HG02642 (cell line): ENCODE data around the gene IDH2.
"Not testable (repeated sequence)": the region's sequence is repeated elsewhere in the genome, so short reads cannot be mapped to it uniquely, and the experiment has no call there.

Experiments used
- ATAC-seq: cut with Tn5 transposase; IDR thresholded peaks from one replicate; pipeline ENCODE4 v1.9.1; 2021; ENCODE audit warnings: mild to moderate bottlenecking; ENCODE audit not compliant: unreplicated experiment, poor library complexity

Gene IDH2

DNA sequence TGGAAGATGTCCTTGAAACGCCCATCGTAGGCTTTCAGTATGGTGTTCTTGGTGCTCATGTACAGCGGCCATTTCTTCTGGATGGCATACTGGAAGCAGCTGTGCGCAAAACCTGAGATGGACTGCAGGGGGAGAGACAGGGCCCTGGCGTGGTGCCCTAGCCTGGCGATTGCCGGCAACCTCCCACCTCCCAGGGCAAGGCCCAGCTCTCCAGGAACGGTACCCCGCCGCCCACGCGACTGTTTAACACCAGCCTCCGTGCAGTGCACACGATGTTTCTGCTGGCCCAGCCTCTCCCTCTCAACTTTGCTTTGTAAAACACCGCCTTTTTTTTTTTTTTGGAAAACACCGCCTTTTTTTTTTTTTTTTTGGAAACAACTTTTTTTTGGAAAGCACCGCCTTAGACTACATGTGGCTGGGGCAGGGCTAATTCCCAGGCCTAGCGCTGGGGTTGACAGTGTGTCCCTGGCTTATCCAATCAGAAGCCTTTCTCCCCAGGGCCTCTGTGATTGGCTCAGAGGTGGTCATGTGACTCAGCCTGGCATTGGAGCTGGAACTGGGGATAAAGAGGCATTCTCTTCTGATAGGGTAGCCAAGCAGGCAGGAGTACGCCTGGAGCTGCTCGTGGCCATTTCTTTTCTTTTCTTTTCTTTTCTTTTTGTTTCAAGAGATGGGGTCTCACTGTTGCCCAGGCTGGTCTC is 14.7 kb downstream of the IDH2 start:
- ATAC-seq, result no peak

DNA sequence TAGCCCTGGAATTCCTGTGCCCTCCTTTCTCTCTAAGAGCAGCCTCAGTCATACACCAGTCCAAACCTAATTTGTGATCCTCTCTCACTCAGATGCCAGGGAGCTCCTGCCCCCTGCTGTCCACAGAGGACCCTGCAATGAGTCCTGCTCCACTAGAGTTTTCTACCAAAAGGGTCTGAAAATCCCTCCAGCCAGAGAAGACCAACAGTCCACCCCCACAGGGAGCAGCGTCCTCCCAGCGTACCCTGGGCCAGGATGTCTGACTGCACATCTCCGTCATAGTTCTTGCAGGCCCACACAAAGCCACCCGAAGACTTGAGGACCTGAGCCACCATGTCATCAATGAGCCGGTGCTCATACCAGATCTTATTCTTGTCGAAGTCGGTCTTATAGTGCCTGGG is 15.4 kb downstream of the IDH2 start:
- no peak for ATAC-seq

DNA sequence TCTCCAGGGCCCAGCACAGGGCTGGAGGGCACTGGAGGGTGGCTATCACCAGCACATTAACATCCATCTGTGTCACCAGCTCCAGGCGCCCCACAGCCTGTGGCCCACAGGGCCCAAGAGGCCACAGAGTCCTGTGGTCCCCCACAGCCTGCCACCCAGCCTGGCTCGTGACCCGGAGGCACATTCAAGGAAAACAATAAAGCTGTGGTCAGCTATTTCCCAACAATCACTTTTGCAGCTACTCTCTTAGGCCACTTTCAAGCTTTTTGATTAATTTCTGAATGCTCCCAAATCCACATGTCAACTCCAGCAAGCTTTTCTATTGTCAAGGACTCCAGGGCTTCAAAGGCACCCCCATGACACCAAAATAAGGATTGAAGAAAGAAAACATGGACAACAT is 16.7 kb downstream of the IDH2 start:
- ATAC-seq, result no peak

DNA sequence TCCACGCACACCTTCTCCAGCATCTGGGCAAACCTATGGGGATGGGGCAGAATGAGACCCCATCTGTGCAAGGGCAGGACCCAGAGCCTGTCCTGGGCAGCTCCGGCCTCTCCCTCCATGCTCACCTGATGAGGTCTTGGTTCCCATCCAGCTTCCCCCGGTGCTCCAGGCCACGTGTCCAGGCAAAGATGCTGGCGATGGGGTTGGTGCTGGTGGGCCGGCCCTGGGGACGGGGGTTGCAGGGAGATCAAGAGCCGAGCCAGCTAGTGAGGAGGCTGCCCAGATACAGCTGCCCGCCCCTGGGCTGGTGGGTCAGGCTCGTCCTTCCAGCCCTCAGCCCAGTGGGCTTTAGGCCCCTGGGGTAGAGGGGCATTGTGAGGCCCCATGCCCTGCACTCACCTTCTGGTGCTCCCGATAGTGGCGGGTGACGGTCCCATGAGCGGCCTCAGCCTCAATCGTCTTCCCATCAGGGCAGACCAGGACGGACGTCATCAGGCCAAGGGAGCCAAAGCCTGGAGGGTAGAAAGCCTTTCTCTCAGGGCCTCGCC is 17.3 kb downstream of the IDH2 start:
- no peak for ATAC-seq

DNA sequence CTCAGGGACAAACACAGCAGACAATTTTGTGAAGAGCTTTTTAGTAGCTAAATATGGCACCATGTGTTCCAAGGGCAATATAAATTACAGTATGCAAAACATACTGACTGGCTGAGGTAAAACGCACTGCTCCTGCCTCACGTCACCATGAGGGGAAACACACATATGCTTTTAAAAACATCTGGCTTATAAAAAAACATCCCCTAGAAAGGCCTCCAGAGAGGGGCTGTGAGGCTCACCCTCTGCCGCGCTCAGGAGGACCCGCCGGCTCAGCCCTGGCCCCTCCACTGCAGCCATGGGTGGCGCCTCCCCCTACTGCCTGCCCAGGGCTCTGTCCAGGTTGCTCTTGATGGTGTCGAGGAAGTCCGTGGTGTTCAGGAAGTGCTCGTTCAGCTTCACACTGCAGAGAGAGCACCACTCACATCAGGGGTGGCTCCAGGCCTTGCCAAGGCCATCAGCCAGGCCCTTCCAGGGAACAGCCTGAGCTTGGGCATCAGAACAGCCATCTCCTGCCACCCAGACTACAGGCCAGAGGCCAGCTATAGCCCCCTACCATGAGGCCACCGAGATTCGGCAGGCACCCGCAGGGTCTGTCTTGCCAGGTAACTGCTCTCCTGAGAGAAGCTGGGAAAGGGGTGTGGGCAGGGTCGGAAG is 18.2 kb downstream of the IDH2 start:
- ATAC-seq, result no peak

DNA sequence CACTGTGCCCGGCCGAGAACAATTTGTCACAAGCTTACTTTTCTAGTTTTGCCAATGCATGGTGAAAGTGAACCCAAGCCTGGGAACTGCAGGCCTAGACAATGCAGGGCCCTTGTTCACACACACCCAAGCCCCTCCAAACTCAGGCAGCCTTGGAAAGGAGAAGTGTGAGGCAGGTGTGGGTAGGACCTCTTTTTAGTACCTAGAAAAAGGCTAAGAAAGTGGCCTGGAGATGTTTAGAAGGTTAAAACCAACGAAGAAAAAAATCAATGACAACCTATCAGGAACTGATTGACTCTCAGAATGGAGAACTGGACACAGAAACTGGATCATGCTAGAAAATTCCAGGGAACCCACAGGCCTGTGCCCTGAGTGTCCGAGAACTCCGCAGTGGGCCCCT is 18.8 kb downstream of the IDH2 start:
- no peak for ATAC-seq

DNA sequence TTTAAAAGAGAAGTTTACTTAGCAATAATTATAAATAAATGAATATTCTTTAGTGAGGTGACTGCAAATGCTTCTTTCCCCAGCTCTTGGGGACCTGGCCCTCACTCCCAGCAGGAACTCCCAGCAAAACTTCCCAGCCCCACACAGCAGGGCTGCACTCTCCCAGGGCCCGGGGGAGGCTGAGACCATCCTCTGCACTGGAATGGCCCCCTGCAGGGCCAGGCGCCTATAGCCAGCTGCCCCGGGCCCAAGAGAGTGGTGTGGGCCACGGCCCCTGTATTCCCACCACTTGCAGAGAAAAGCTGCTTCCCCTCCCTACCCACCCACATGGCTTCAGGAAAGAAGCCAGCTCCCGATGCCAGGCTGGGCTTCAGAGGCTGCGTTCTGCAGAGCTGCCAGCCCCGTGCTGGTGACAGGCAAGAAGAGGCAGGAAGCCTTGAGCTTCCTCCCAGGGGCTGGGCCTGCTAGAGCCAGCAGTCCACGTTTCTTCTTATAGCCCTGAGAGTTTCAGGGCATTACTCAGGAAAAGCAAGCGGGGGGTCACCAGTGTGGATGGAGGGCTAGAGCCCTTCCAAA is 20.0 kb downstream of the IDH2 start:
- ATAC-seq, result no peak

DNA sequence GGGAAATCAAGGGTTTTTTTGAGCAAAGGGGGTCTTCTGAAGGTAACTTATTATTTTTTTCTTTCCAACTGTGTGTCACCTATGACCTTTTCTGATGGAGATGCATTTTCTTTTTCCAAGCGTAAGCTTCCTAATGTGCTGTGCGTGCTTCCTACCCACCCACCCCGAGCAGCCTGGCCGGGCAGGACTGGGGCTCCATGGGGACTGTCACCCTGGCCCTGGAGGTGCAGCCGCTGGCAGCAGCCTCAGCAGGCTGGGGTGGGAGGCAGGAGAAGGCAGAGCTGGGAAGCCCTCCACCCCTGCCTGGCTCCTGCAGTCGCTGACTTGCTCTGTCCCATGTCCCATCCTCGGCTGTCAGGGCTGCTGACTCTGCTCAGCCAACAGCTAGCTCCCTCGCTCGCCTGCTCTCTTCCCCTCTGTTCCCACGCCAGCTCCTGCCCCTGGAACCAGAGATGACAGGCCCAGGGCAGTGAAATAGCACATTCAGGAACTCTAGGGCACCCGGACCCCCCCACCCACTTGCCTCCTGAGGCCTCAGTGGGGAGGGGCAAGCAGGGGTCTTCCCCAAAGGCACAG is 21.4 kb downstream of the IDH2 start:
- ATAC-seq, result no peak

DNA sequence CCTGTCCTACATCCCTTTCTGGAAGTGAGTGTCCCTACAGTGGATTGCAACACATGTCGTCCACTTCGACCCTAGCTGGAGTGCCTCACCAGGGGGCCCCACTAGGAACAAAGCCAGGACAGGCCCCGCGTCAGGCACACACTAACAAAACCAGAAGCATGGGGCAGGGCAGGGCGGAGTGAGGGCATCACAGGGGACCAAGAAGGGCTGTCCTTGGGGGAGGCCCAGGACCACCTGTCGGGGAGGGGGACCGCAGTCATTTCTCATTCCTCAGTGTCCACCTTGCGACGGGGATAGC is 21.9 kb downstream of the IDH2 start:
- ATAC-seq, result no peak

DNA sequence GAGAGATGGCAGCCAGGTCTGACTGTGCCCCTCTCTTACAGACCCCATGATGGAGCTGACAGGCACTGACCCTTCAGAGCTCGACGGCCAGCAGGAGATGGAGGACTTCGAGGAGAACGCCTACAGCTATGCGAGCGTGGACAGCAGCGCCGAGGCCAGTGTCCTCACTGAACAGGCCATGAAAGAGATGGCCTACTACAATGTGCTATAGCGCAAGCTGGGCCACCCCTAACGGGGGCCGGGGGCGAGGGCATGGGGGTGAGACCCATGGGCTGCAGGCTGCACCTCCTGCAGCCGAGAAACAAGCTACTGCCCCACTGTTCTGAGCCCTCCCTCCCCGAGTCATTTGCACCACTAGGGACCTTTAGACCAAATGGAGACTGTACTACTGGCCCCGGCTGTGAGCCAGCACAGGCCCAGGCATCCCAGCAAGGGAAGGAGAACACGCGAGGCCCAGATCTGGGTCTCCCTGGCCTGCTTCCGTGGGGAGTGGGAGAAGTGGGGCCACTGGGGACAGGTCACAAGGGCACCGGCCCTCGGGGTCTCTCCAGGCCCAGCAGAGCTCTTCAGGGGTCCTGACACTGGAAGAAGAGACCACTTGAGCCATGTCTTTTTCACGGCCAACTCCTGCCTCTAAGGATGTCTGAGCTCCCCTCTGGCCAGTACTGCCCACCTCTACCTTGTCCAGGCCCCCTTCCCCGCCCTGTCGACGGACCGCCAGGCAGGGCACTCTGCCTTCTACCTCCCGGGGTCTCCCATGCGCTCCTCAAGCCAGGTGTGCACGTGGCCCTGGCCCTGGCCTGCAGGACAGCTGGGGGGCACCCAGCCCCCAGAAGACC is 22.4 kb downstream of the IDH2 start:
- ATAC-seq, result no peak

DNA sequence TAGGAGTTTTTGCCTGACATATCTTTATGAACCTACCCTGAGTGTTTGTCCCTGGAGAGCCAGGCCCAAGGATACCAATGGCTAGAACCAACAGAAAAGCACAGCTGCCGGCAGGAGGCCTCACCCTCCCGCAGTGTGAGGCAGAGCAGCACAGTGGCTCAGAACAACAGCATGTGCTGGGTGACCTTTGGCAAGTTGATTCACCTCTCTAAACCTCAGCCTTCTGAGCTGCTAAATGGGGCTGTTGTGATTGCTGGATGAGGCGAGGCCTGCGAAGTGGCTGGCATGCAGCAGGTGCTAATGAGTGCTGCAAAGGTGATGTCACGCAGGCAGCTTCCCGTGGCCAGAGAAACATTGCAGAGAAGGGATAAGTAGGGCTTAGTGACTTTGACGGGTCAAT is 23.3 kb downstream of the IDH2 start:
- no peak for ATAC-seq

DNA sequence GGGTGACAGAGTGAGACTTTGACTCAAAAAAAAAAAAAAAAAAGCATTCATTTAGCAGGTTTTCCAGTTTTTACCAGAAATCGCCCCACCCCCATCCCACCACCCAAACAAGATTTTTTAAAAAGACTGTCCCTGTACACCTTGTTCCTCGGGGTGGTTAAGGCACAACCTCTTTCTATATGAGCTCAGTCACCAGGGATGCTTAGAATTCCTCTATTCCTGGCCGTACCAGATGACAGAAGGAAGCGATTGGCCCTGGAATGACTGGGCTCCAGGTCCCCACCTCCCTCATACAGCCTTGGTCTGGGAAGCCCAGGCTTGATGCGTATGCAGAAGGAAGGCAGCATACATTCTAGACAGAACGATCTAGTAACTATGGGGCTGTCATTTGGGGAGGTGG is 25.6 kb downstream of the IDH2 start:
- ATAC-seq, result no peak

DNA sequence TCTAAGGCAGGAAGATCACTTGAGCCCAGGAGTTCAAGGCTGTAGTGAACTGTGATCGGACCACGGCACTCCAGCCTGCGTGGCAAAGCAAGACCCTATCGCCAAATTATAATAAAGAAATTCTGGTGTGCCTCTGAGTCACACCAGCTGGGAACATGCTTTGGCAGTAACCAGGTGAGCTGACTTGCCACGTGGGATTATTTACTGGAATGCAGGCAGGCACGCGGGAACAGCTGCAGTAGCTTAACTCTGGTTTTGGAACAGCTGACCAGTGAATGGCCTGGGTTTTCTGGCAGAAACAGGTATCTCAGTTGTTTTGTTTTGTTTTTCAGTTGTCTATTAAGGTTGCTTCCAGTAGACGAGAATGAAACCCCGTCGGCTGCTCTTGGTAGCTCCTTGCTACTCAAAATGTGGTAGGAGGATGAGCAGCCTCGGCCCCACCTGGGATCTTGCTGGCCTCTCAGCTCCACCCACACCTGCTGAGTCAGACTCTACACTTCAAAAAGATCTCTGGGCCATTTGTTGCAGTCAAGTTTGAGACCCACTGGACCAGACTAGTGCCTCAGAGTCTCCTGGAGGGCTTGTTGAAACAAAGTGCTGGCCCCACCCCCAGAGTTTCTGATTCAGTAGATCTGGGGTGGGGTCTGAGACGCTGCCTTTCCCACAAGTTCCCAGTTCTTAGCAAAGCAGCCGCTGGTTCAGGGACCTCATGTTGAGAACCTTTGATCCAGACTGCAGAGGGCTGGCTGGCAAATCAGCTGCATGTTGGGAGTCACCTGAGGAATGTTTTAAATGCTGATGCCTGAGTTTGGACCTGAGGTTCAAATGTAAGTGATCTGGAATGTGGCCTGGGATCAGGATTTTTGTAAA is 26.6 kb downstream of the IDH2 start:
- ATAC-seq, result no peak

DNA sequence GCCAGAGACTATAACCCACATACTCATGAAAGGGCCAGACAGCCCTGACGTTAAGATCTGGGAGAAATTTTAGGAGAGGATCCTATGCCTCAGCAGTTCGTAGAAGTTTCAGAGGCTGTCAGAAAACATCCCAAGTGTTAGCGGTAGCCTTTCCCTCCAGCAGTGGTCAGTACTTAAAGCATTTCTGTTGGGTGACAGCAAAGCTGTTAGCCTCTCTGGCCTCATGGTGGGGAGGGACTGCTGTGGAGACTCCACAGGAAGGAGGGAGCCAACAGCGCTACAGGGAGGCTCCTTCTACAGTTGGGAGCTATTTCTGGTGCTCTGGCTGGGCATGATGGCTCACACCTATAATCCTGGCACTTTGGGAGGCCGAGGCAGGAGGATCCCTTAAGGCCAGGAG is 27.4 kb downstream of the IDH2 start:
- no peak for ATAC-seq

DNA sequence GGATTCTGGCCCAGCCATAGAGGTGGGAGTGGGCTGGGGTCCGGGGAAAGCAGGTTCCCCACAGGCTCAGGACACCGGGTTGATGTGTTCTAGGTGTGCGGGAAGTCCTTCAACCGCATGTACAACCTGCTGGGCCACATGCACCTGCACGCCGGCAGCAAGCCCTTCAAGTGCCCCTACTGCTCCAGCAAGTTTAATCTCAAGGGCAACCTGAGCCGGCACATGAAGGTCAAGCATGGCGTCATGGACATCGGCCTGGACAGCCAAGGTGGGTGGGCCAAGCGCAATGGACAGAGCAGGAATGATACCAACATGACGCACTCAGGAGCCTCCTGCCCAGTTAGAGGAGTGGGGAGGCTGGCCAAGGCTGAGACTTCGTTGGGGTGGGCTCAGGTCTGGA is 28.2 kb downstream of the IDH2 start:
- no peak for ATAC-seq

DNA sequence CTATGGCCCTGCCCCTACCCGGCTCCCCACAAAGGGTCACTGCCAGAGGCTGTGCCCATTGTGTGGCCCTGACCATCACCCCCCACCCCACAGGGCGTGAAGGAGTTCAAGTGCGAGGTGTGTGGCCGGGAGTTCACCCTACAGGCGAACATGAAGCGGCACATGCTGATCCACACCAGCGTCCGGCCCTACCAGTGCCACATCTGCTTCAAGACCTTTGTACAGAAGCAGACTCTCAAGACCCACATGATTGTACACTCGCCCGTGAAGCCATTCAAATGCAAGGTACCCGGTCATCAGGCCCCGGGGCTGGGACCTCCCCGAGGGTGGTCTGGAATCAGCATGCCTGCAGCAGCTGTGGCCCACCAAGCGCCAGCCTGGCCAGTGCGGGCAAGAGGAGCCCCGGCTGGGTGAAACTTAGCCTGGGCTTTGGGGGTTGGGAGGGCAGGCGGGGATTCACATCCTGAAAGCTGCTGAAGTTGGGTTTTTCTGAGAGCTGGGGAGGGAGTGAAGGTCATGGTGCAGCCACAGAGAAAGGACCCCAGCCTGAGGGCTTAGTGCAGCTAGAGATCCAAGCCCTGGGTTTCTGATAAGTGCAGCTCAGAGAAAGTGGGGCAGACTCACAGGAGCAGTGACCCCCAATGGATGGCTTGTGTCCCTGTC is 29.2 kb downstream of the IDH2 start:
- ATAC-seq, result no peak

DNA sequence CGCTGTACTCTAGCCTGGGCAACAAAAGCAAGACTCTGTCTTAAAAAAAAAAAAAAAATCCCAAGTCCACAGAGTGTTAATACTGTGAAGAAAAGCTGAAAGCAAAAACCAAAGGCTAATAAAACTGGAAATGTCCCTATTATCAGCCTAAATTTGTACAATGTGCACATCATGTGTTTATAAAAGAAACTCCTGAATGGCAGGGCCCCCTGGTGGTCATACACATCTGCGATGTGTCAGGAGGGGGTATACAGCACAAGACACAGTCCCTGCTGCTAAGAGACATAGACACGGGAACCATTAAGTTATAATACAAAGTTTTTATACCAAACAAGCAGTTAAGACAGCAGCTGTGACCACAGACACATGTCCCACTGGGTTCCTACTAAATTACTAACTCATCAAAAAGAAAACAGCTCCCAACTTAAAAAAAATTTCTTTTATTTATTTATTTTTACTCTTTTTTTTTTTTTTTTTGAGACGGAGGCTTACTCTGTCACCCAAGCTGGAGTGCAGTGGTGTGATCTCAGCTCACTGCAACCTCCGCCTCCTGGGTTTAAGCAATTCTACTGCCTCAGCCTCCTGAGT is 31.0 kb downstream of the IDH2 start:
- peak; percentile 54 for ATAC-seq

DNA sequence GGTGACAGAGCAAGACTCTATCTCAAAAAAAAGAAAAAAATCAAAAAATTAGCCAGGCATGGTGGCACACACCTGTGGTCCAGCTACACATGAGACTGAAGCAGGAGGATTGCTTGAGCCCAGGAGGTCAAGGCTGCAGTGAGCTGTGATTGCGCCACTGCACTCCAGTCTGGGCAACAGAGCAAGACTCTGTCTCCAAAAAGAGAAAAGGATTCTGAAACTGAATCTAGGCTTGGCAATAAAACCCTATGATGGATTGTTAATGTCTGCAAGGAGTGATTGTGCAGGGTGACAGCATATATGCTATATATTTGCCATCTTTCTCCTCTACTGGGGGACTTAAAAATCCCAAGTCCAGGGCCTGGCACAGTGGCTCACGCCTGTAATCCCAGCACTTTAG is 31.6 kb downstream of the IDH2 start:
- not testable (repeated sequence) for ATAC-seq
